Fibroblast of the aortic adventitia (primary cell): Measurements from ENCODE around the gene EEF1B2. TPM values are rescaled to one million over a fixed set of nuclear protein-coding genes. Genes with fewer than 3 reads are reported as not detected.
A peak's percentile ranks its signal among the peaks of the same experiment; 100 is the strongest.

Source experiments
- DNase-seq: peaks from one replicate; pipeline ENCODE4 v3.0.0-alpha.2; 2010; ENCODE audit warnings: low read depth
- H3K4me3 ChIP-seq: 2 replicates; pipeline ENCODE4 v1.5.1; 2011; ENCODE audit warnings: low read depth, mild to moderate bottlenecking, control low read depth, low read length, moderate library complexity
- total RNA-seq: library from RNA; depleted of rRNA; stranded (reverse); fragments of >200 nt; gene quantifications from 2 replicates; pipeline ENCODE4 v1.2.3, GENCODE V29; 2012; ENCODE audit warnings: low replicate concordance
- TF ChIP-seq, protein P1 (sequence below): IDR thresholded peaks from 2 replicates; pipeline ENCODE4 v1.5.1; 2011; ENCODE audit warnings: mild to moderate bottlenecking, low read length, control low read depth, inconsistent platforms; ENCODE audit not compliant: insufficient read depth

EEF1B2 gene
- total RNA-seq, 1 donor, result 828 TPM

DNA sequence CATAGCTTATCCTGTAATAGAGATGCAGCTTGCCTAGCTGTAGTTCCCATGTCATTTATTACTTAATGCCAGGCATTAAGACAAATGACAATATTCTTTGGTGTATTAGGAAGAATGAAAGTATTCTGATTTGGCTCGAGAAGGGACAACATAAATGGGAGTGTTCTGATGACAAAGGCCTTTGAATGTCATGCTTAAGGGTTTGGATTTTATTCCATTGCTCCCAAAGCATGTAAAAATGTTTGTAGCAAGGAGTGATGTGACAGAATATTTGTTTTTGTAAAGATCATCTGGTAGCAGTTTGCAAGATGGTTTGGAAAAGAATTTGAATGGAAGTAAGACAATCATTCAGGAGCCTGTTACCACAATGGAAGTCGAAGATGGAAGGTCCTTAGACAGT is 30.4 kb downstream of the EEF1B2 start:
- no peak for DNase-seq
- TF ChIP-seq, protein P1, sequence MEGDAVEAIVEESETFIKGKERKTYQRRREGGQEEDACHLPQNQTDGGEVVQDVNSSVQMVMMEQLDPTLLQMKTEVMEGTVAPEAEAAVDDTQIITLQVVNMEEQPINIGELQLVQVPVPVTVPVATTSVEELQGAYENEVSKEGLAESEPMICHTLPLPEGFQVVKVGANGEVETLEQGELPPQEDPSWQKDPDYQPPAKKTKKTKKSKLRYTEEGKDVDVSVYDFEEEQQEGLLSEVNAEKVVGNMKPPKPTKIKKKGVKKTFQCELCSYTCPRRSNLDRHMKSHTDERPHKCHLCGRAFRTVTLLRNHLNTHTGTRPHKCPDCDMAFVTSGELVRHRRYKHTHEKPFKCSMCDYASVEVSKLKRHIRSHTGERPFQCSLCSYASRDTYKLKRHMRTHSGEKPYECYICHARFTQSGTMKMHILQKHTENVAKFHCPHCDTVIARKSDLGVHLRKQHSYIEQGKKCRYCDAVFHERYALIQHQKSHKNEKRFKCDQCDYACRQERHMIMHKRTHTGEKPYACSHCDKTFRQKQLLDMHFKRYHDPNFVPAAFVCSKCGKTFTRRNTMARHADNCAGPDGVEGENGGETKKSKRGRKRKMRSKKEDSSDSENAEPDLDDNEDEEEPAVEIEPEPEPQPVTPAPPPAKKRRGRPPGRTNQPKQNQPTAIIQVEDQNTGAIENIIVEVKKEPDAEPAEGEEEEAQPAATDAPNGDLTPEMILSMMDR, result no peak
- H3K4me3 ChIP-seq, result no peak overlapping the region

GRCh38 chr2:206190689-206191088 is 31.0 kb downstream of the EEF1B2 start:
- DNase-seq, result no peak
- TF ChIP-seq, protein P1, result no peak

DNA sequence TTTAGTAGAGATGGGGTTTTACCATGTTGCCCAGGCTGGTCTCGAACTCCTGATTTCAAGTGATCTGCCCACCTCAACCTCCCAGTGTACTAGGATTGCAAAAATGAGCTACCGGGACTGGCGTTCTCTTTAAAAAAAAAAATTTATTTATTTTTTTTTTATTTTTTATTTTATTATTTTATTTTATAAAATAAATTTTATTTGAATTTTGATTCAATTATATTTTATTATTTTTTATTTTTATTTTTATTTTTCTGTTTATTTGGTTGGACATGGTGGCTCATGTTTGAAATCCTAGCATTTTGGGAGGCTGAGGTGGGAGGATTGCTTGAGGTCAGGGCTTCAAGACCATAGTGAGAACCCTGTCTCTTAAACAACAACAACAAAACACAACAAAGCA is 32.5 kb downstream of the EEF1B2 start:
- no peak overlapping the region for H3K4me3 ChIP-seq
- TF ChIP-seq, protein P1, result no peak
- no peak for DNase-seq

More at GRCh38 chr2:206190689-206191088, 31.0 kb downstream of the EEF1B2 start:
- no peak overlapping the region for H3K4me3 ChIP-seq

GRCh38 chr2:206193671-206194357 is 34.1 kb downstream of the EEF1B2 start:
- no peak overlapping the region for H3K4me3 ChIP-seq
- no peak for DNase-seq
- TF ChIP-seq, protein P1, result no peak

- peak; percentile 85 for DNase-seq
- H3K4me3 ChIP-seq, result no peak overlapping the region
- TF ChIP-seq, protein P1, result no peak
Observed at GRCh38 chr2:206198677-206199076, 39.0 kb downstream of the EEF1B2 start.

DNA sequence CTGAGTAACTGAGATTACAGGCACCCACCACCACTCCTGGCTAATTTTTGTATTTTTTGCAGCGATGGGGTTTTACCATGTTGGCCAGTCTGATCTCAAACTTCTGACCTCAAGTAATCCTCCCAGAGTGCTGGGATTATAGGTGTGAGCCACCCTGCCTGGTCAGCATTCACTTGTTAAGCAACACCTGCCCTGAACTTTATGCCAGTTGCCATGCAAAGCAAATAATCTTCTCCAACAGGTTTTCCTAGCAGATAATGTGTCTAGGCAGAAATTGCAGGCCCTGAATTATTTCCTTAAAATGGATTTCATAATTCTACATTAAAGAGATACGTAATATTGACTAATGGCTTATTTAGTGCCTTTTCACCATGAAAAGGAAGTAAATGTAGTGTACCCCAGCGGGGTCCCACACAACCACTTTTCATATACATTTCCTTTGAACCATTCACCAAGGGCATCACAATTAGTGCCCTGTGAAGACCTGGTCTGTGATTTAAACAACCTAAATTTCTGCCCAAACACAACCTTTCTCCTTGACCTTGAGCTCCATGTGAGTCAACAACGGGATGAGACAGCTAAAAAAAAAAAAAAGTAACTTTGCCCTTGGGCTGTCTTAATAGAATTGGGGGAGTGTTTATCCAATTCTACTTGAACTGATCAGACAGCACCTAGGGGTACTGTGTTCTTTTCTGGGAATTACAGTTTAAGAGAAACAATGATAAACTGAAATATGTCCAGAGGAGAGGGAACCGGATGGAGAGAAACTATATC is 41.6 kb downstream of the EEF1B2 start:
- TF ChIP-seq, protein P1, result no peak
- no peak overlapping the region for H3K4me3 ChIP-seq
- DNase-seq, result no peak
